GM19468 (cell line): ENCODE data around the gene IL20RA.
"Not testable (repeated sequence)": the region's sequence is repeated elsewhere in the genome, so short reads cannot be mapped to it uniquely, and the experiment has no call there.

Source experiments
- ATAC-seq: cut with Tn5 transposase; IDR thresholded peaks from one replicate; pipeline ENCODE4 v1.9.1; 2021; ENCODE audit warnings: mild to moderate bottlenecking, moderate library complexity, moderate number of reproducible peaks; ENCODE audit not compliant: unreplicated experiment; ENCODE audit errors: extremely low read depth

IL20RA gene

GRCh38 chr6:136979206-136979605, 65.6 kb downstream of the IL20RA start:
- no peak for ATAC-seq

GRCh38 chr6:136977075-136977474, 67.7 kb downstream of the IL20RA start:
- no peak for ATAC-seq

GRCh38 chr6:136975089-136975715, 69.6 kb downstream of the IL20RA start:
- no peak for ATAC-seq

GRCh38 chr6:136973781-136974180, 71.0 kb downstream of the IL20RA start:
- not testable (repeated sequence) for ATAC-seq

- no peak for ATAC-seq
Measured at GRCh38 chr6:136971609-136972008, 73.2 kb downstream of the IL20RA start.

GRCh38 chr6:136969930-136970329, 74.8 kb downstream of the IL20RA start:
- no peak for ATAC-seq

GRCh38 chr6:136969433-136969832, 75.3 kb downstream of the IL20RA start:
- no peak for ATAC-seq

- ATAC-seq, result no peak
Measured at GRCh38 chr6:136968837-136969236, 75.9 kb downstream of the IL20RA start.

GRCh38 chr6:136967876-136968752, 76.7 kb downstream of the IL20RA start:
- ATAC-seq, result peak; percentile 86

GRCh38 chr6:136964398-136964797, 80.4 kb downstream of the IL20RA start:
- ATAC-seq, result no peak

- no peak for ATAC-seq
Measured at GRCh38 chr6:136963259-136963658, 81.5 kb downstream of the IL20RA start.

- ATAC-seq, result no peak
Measured at GRCh38 chr6:136962661-136963060, 82.1 kb downstream of the IL20RA start.

GRCh38 chr6:136961848-136962247, 82.9 kb downstream of the IL20RA start:
- no peak for ATAC-seq

- ATAC-seq, result no peak
Measured at GRCh38 chr6:136960781-136961180, 84.0 kb downstream of the IL20RA start.

- not testable (repeated sequence) for ATAC-seq
Measured at GRCh38 chr6:136959935-136960334, 84.8 kb downstream of the IL20RA start.

GRCh38 chr6:136959471-136959891, 85.3 kb downstream of the IL20RA start:
- ATAC-seq, result no peak

- ATAC-seq, result no peak
Measured at GRCh38 chr6:136958168-136958567, 86.6 kb downstream of the IL20RA start.

- no peak for ATAC-seq
Measured at GRCh38 chr6:136956590-136957544, 87.9 kb downstream of the IL20RA start.

- no peak for ATAC-seq
Measured at GRCh38 chr6:136955123-136955522, 89.6 kb downstream of the IL20RA start.

GRCh38 chr6:136952714-136953260, 92.0 kb downstream of the IL20RA start:
- no peak for ATAC-seq
